GM10847 (cell line): ENCODE results near the gene CRACR2B.

Experiments used
- POLR2A ChIP-seq: IDR thresholded peaks from 2 replicates; pipeline ENCODE4 v1.6.1; 2011; ENCODE audit not compliant: insufficient read length; ENCODE audit errors: extremely low read depth

Gene CRACR2B

GRCh38 chr11:858762-859339 lies 31.1 kb downstream of the CRACR2B start:
- TF ChIP-seq POLR2A: no peak

DNA sequence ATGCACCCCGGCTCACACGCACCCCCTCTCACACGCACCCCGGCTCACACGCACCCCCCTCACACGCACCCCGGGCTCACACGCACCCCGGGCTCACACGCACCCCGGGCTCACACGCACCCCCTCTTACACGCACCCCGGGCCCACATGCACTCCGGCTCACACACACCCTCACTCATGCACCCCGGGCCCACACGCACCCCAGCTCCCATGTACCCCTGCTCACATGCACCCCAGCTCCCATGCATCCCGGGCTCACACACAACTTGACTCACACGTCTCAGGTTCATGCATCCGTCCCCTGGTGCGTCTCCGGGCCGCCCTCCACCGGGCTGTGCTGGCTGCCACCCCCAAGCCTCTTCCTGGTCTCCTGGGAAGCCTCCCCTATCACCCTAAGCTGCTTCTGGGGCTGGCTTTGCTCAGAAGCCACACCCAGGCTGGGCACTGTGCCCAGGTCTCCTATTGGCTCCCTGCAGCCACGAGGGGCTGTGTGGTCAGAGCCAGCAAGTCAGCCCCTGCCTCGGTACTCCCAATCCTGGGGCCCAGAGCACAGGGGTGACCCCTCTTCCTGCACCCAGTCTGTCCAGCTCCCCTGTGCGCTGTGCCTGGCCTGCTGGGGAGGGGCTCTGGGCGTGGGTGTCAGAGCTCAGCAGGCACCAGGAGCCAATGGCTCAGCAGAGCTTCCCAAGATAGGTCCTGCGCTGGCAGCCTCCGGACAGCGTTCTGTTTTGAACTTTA lies 31.8 kb downstream of the CRACR2B start:
- TF ChIP-seq POLR2A: no peak

DNA sequence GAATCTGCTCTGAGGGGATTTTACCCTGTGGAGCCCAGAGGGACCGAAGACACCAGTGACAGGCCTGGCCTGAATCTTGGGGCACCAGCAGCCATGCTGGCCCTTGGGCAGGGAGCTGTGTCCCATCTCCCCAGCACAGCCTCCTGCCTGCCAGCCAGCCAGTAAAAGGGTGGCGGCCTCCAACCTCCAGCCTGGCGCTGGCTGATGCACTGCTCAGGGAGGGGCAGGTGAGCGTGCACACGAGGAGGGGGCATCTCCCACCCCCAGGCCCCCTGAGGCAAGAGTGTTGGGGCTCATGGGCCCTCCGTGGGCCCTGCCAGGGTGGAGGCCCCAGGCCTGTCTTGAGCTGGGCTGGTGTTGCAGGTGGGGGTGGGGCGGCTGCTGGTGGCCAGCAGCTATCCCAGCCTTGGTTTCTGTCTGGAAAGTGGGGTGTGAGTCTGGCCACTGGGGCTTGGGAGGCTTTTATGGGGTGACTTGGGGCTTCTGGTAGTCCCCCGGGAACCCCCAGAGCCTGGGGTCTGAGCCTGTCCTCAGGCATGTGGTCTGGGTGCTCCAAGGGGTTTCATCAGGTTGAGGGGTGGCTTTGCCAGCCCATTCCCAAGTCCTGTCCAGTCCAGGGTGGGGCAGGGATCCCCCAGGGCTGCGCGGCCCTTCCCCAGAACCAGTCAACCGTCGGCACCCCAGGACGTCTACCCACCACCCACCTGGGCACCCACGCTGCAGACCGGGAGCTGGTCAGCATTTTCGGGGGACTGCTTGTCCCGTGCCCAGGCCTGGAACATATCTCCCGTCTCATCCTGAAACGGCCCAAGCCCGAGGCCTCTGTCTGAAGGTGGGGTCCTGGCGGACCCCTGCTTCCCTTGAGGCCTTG lies 32.8 kb downstream of the CRACR2B start:
- TF ChIP-seq POLR2A: no peak

- TF ChIP-seq POLR2A: no peak
These were observed 33.4 kb downstream of the CRACR2B start for GRCh38 chr11:861105-861479.

DNA sequence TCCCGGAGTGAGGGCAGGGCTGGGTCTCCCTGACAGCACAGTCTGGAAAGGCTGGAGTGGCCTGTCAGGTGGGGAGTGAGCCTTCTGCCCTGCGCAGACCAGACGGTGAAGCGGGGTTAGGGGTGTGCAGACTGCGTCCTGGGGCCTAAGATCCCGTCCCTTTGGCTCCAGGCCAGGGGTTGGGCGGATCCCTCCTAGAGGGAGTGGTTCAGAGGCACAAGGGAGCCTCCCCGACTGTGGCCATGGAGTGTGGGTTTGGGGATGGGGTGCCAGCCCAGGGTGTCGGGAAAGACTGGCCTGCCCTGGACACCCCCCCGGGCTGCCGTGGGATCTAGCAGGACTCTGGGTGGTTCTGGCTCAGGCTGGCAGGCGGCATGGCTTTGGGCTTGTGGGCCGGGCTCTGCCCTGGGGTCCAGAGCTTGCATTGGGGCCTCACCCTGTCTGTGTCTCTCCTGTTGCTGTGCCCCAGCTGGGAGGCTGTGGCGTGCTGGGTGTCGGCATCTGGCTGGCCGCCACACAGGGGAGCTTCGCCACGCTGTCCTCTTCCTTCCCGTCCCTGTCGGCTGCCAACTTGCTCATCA lies 34.5 kb downstream of the CRACR2B start:
- no peak for TF ChIP-seq POLR2A

- TF ChIP-seq POLR2A: no peak
These were observed 34.9 kb downstream of the CRACR2B start for GRCh38 chr11:862696-863022.

GRCh38 chr11:863023-863909 lies 35.5 kb downstream of the CRACR2B start:
- TF ChIP-seq POLR2A: no peak

- no peak for TF ChIP-seq POLR2A
These were observed 36.5 kb downstream of the CRACR2B start for GRCh38 chr11:863910-864827.

DNA sequence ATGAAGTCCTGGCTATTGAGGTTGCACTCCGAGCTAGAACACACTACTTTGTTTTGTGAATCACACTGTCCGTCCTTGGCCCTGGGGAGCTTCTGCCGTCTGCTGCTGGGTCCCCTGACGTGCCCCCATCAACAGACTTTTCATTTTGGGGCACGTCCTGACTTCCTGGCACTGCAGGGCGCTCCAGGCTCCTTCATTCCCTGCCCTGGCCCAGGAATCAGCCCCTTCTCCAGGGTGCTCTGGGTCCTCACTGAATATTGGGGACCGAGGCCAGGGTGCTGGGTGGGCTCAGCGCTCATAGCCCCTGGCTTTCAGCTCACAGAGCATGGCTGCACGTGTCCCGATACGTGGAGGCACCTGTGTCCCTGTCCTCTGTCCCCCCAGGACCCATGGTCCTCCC lies 37.2 kb downstream of the CRACR2B start:
- TF ChIP-seq POLR2A: no peak

DNA sequence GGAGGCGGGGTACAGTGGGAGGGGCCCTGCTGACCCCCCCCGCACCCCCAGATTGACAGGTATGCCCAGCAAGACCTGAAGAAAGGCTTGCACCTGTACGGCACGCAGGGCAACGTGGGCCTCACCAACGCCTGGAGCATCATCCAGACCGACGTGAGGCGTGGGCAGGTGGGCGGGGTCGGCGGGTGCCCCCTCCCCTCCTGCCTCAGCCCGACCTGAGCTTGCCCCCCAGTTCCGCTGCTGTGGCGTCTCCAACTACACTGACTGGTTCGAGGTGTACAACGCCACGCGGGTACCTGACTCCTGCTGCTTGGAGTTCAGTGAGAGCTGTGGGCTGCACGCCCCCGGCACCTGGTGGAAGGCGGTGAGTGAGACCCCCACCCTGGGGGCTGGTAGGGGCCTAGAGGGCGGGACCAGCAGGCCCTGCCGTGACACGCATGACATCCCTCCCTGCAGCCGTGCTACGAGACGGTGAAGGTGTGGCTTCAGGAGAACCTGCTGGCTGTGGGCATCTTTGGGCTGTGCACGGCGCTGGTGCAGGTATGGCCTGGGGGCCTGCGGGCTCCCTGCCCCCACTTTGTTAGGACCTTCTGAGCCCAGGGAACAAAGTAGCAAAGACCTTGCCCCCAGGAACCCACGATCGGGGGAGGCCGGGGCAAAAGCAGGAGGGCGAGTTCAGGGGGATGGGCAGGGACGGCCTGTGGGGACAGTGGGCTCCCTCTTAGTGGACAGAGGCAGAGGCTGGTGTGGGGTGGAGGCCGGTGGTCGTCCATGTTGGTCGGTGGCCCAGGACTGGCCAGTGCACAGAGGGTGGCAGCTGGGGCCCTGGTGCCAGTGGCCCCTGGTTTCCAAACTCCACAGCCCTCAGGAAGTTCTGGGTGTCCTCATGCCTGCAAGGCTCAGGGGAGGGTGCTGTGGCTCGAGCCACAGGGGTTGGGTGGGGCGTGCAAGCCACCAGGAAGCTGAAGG lies 38.0 kb downstream of the CRACR2B start:
- TF ChIP-seq POLR2A: no peak

- no peak for TF ChIP-seq POLR2A
These were observed 38.8 kb downstream of the CRACR2B start for GRCh38 chr11:866481-866880.

DNA sequence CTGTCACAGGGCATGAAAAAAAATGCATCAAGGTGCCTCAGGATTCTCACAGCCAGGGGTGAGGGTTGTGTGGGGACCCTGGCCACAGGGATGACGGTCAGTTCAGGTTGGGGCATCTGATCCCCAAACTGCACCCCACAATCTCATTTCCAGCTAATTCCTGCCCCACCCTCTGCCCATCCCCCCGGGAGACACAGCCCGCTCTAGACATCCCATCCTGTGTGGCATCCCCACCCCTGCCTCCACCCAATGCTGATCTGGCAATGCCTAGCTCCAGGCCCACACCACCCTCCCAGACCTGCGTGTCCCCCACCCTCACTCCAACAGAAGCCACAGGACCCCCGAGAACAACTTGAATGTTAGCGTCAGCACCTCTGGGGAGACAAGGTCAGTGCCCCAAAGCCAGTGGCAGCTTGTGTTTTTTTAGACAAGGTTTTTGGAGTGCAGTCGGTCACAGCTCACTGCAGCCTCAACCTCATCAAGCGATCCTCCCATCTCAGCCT lies 40.2 kb downstream of the CRACR2B start:
- TF ChIP-seq POLR2A: no peak

DNA sequence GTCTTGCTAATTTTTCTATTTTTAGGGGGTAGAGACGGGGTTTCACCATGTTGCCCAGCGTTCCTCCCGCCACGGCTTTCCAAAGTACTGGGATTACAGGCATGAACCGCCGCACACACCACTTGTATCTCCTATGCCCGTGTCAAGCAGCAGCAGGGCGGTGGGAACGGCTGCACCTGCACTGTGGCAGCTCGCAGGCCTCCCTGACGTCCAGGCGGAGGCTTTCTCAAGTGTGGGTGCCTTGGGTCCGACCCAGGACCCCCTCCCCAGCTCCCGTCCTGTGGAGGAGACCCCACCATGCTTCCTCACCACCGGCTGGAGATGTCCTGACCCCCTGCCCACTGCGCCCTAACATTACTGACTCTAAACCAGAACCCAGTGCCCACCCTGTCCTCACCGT lies 40.7 kb downstream of the CRACR2B start:
- TF ChIP-seq POLR2A: no peak
